Breast epithelium (tissue), 3 donors: Measurements from ENCODE around the gene GNAT2.

Source experiments
- CTCF ChIP-seq, 3 donors: fragments of 450-650 bp; IDR thresholded peaks; one replicate each; pipeline ENCODE4 v1.5.1; 2016 to 2017; ENCODE audit warnings: antibody characterized with exemption in 3 of 3, mild to moderate bottlenecking in 3 of 3, moderate library complexity in 3 of 3
- POLR2AphosphoS5 ChIP-seq, 3 donors: sonication (generic); formaldehyde crosslinking; IDR thresholded peaks; one replicate each; pipeline ENCODE4 v1.6.1; 2017; ENCODE audit warnings: antibody characterized with exemption in 3 of 3

DNA sequence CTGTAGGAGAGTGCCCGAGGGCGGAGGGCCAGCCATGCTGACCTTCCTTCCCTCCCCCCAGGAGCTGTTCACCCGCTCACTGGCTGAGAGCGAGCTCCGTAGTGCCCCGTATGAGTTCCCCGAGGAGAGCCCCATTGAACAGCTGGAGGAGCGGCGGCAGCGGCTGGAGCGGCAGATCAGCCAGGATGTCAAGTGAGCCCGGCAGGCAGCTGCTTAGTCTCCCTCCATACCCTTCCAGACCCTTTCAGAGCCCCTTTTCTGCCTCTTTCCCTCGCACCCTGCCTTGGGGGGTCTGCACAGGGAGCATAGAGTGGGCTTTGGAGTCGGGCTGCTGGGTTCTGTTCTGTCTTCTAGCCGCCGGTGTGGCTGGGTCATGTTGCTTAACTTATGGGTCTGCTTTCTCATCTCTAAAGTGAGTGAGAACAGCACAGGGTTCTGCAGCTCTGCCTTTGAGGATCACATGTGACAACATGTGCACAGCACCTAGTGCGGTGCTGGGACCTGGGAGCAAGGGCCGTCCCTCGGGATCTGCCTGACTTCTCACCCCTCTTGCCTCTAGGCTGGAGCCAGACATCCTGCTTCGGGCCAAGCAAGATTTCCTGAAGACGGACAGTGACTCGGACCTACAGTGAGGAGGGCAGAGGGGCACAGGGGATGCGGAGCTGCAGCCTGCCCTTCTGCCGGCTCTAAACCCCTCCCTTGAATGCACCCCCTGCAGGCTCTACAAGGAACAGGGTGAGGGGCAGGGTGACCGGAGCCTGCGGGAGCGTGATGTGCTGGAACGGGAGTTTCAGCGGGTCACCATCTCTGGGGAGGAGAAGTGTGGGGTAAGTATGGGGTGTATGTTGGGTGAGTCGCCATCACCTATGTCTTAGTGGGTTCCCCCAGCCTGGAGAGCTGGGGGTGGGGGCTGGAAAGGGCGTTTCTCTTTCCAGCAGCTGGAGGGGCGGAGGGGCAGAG, 6.5 kb upstream of the GNAT2 start:
- TF ChIP-seq CTCF (IDR thresholded peaks at IDR 0.05) (no peak), POLR2AphosphoS5 (IDR thresholded peaks at IDR 0.05) (no peak)
